Choroid plexus epithelial cell (primary cell): Measurements from ENCODE around the gene RBL2.
"Not testable (repeated sequence)": the region's sequence is repeated elsewhere in the genome, so short reads cannot be mapped to it uniquely, and the experiment has no call there.

Source experiments
- DNase-seq: peaks from one replicate; pipeline ENCODE4 v3.0.0-alpha.2; 2010; ENCODE audit warnings: low read depth
- H3K4me3 ChIP-seq: 2 replicates; pipeline ENCODE4 v1.5.1; 2011; ENCODE audit warnings: low read depth, mild to moderate bottlenecking, control low read depth, low read length, moderate library complexity
- TF ChIP-seq, protein P1 (sequence below): conservative IDR thresholded peaks from 2 replicates; pipeline ENCODE4 v1.5.1; 2011; ENCODE audit warnings: low read depth, mild to moderate bottlenecking, control low read depth, inconsistent platforms, low read length, moderate library complexity

RBL2 gene

GRCh38 chr16:53511403-53512280 lies 77.4 kb downstream of the RBL2 start:
- TF ChIP-seq, protein P1, sequence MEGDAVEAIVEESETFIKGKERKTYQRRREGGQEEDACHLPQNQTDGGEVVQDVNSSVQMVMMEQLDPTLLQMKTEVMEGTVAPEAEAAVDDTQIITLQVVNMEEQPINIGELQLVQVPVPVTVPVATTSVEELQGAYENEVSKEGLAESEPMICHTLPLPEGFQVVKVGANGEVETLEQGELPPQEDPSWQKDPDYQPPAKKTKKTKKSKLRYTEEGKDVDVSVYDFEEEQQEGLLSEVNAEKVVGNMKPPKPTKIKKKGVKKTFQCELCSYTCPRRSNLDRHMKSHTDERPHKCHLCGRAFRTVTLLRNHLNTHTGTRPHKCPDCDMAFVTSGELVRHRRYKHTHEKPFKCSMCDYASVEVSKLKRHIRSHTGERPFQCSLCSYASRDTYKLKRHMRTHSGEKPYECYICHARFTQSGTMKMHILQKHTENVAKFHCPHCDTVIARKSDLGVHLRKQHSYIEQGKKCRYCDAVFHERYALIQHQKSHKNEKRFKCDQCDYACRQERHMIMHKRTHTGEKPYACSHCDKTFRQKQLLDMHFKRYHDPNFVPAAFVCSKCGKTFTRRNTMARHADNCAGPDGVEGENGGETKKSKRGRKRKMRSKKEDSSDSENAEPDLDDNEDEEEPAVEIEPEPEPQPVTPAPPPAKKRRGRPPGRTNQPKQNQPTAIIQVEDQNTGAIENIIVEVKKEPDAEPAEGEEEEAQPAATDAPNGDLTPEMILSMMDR = no peak
- DNase-seq = no peak

GRCh38 chr16:53512795-53513194 lies 78.5 kb downstream of the RBL2 start:
- DNase-seq, H3K4me3 ChIP-seq: not testable (repeated sequence)

More at GRCh38 chr16:53511403-53512280, 77.4 kb downstream of the RBL2 start:
- no peak overlapping the region for H3K4me3 ChIP-seq

GRCh38 chr16:53515259-53515658 lies 81.0 kb downstream of the RBL2 start:
- TF ChIP-seq, protein P1 = no peak
- no peak overlapping the region for H3K4me3 ChIP-seq
- DNase-seq = peak; percentile 74

DNA sequence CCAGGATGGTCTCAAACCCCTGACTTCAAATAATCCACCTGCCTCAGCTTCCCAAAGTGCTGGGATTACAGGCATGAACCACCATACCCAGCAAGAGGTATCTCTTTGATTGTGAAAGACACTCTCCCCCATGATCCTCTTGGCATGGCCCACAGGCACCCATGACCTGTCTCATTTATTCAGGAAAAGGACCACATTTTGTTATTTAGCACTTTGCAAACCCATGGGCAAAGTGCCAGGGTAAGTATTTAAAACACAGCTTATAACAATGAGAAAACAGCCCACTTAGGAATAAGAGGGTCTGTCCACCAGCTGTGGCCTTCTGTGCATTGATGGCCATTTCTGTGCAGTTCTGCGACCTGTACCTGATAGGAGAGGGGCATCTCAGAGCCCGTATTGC lies 81.5 kb downstream of the RBL2 start:
- DNase-seq = no peak
- TF ChIP-seq, protein P1 = no peak
- no peak overlapping the region for H3K4me3 ChIP-seq

DNA sequence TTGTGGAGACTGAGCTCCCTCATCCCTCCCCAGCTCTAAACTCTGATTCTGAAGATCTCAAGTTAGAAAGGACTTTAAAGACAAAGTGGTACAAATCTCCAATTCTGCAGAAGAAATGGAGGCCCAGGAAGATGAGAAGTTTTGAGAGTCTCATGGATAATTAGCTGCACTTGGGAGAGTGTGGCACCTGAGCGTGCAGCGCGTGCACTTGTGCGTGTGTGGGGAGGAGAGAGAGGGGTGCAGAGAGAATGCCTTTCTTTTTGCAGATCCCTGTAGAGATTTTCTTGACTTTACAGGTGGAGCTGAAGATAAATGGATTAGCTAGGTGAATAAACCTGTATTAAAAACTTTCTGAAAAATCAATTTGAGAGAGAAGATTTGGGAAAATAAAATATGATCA lies 83.6 kb downstream of the RBL2 start:
- H3K4me3 ChIP-seq = no peak overlapping the region
- TF ChIP-seq, protein P1 = no peak

DNA sequence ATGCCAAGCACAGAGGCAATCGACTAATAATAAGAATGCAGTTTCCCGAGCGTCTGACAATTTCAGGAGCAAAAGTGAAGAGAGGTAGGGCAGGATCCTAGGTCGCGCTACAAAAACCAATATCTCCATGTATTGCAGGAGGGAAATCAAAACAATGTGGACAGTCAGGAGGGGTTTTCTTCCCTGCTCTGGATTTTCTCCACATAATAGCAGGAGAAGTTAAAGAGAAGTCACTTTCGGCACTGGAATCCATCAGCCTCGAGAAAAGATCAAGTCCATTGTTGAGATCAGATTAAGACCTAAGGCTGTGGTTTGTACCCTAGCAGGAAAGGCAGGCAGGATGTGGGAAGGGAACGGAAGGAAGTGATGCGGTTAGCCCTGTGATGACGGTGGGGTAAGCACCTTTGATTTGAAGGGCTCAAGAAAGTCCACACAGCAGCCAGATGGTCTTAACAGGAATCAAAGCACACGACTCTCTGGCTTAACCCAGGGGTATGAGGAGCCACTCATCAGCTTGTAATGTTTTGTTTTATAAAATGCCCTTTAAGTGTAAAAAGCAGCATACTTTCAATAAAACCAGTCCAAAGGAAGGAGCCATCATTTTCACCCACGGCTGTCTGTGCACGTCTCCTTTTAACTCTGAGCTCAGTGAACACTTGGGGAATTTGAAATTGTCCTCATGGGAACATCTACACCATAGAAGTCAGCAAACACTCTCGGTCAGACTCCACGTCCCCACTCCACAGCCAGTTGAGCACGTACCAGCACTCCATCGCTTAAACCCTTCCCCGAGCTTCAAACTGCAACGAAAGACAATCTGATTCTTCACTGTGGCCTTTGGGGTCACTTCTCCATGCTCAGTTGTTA lies 84.5 kb downstream of the RBL2 start:
- TF ChIP-seq, protein P1 = no peak
- peak; percentile 65 for DNase-seq
- H3K4me3 ChIP-seq = no peak overlapping the region

More for the DNA sequence above, 83.6 kb downstream of the RBL2 start:
- no peak for DNase-seq

GRCh38 chr16:53519417-53520091 lies 85.3 kb downstream of the RBL2 start:
- DNase-seq = no peak
- TF ChIP-seq, protein P1 = no peak
- no peak overlapping the region for H3K4me3 ChIP-seq
